Body of pancreas (tissue), 4 donors: Measurements from ENCODE around the gene SASH3. TPM values are rescaled to one million over a fixed set of nuclear protein-coding genes. Genes with fewer than 3 reads are reported as not detected.
A peak's percentile ranks its signal among the peaks of the same experiment; 100 is the strongest.

ENCODE experiments used
- ATAC-seq: fragments of 150-250 bp; one replicate; pipeline ENCODE4 v1.9.1; 2016
- DNase-seq, 4 donors: peaks; one replicate each; pipeline ENCODE4 v3.0.0-alpha.2; 2019
- H3K27ac ChIP-seq, 4 donors: fragments of 200-600 bp; sonication (generic); 1 replicate in 3 of 4; 2 replicates in 1 of 4; pipeline versions ENCODE4 v1.5.1 to v1.6.1; 2016 to 2019; ENCODE audit warnings: mild to moderate bottlenecking in 1 of 4, mixed read lengths in 1 of 4, moderate library complexity in 1 of 4
- H3K27me3 ChIP-seq, 2 donors: fragments of 200-600 bp; sonication (generic); one replicate each; pipeline ENCODE4 v1.6.0; 2016; ENCODE audit warnings: mild to moderate bottlenecking in 1 of 2
- H3K36me3 ChIP-seq, 2 donors: fragments of 200-600 bp; sonication (generic); replicated peaks in 1 of 2; 2 replicates each; pipeline ENCODE4 v1.5.1; 2016; ENCODE audit warnings: low read depth in 2 of 2; ENCODE audit not compliant: insufficient read depth in 1 of 2
- H3K4me1 ChIP-seq: fragments of 200-600 bp; sonication (generic); one replicate; pipeline ENCODE4 v1.6.0; 2016
- H3K4me3 ChIP-seq, 2 donors: fragments of 200-600 bp; sonication (generic); 1 replicate in 1 of 2; 2 replicates in 1 of 2; pipeline ENCODE4 v1.5.1; 2016 to 2019
- H3K9me3 ChIP-seq, 3 donors: fragments of 200-600 bp; sonication (generic); 1 replicate in 2 of 3; 2 replicates in 1 of 3; pipeline ENCODE4 v1.5.1; 2016
- POLR2A ChIP-seq, 3 donors: fragments of 450-650 bp; IDR thresholded peaks; one replicate each; pipeline ENCODE4 v1.6.1; 2016; ENCODE audit warnings: antibody characterized with exemption in 3 of 3, mild to moderate bottlenecking in 2 of 3
- WGBS, 2 donors: methylation state at CpG; one replicate each; pipeline ENCODE4 v1.1.5; 2017; 5-methylcytosine and 5-hydroxymethylcytosine counted together
- intact Hi-C: fragments of 100-400 bp; cut with DNase I; formaldehyde crosslinking; loops from one replicate; pipeline ENCODE4 v1.15.1; 2023
- total RNA-seq, 2 donors: library from RNA; depleted of rRNA; stranded (reverse); fragments of >200 nt; gene quantifications; one replicate each; pipeline ENCODE4 v1.1.0, GENCODE V29; 2016
- TF ChIP-seq, protein P1 (sequence below), 7 experiments: fragments of 450-650 bp in 4 of 7; fragments of 200-600 bp in 3 of 7; sonication (generic) in 3 of 7; IDR thresholded peaks; one replicate each; pipeline ENCODE4 v1.5.1; 2016 to 2019; ENCODE audit warnings: antibody characterized with exemption in 7 of 7

Gene SASH3
- total RNA-seq, 2 donors from 2014 or later, result 3.6 TPM

DNA sequence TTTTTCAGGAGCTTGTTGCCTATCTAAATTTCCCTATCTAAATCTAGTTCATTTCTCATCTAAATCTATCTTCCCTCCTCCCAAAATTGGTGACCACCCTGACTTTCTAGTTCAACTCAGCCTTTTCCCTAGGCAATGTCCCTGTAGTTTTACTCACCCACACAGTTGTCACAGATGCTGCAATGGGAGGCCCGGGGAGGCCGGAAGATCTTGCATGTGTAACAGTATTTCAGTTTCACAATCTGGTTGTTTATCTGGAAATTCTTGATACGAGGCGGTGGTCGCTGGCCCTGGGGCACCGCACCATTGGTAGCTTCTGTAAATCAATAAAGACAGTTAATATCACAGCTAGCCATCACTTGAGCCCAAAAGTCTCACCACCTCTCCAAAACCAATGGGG, 43.8 kb downstream of the SASH3 start:
- H3K27me3 ChIP-seq, result no peaks in the 10 kb centered on the region
- no peak overlapping the region for H3K4me3 ChIP-seq
- 71 to 100% methylated on average over 3 to 5 of the region's 6 CpGs for WGBS, 2 donors
- intact Hi-C loops, result no loop called here
- no peak overlapping the region for H3K27ac ChIP-seq
- H3K4me1 ChIP-seq, result no peaks in the 10 kb centered on the region
- no peak for TF ChIP-seq POLR2A (IDR thresholded peaks at IDR 0.05)
- TF ChIP-seq, protein P1, sequence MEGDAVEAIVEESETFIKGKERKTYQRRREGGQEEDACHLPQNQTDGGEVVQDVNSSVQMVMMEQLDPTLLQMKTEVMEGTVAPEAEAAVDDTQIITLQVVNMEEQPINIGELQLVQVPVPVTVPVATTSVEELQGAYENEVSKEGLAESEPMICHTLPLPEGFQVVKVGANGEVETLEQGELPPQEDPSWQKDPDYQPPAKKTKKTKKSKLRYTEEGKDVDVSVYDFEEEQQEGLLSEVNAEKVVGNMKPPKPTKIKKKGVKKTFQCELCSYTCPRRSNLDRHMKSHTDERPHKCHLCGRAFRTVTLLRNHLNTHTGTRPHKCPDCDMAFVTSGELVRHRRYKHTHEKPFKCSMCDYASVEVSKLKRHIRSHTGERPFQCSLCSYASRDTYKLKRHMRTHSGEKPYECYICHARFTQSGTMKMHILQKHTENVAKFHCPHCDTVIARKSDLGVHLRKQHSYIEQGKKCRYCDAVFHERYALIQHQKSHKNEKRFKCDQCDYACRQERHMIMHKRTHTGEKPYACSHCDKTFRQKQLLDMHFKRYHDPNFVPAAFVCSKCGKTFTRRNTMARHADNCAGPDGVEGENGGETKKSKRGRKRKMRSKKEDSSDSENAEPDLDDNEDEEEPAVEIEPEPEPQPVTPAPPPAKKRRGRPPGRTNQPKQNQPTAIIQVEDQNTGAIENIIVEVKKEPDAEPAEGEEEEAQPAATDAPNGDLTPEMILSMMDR (IDR thresholded peaks at IDR 0.05), result no peak
- no peaks in the 10 kb centered on the region for H3K9me3 ChIP-seq
- DNase-seq (no peak), ATAC-seq (no peak)
- no peaks in the 10 kb centered on the region for H3K36me3 ChIP-seq

- no peak for TF ChIP-seq POLR2A (IDR thresholded peaks at IDR 0.05)
- TF ChIP-seq, protein P1 (IDR thresholded peaks at IDR 0.05), result no peak
- Histone ChIP-seq H3K4me1 (no peaks in the 10 kb centered on the region), H3K9me3 (no peaks in the 10 kb centered on the region), H3K36me3 (no peaks in the 10 kb centered on the region), H3K4me3 (no peak overlapping the region), H3K27ac (no peak overlapping the region), H3K27me3 (no peaks in the 10 kb centered on the region)
- 95 to 100% methylated on average over 4 of the region's 4 CpGs for WGBS, 2 donors
- no peak for ATAC-seq
- DNase-seq, result no peak
- intact Hi-C loops, result no loop called here
Measured at GRCh38 chrX:129824620-129825019, 44.9 kb downstream of the SASH3 start.

DNA sequence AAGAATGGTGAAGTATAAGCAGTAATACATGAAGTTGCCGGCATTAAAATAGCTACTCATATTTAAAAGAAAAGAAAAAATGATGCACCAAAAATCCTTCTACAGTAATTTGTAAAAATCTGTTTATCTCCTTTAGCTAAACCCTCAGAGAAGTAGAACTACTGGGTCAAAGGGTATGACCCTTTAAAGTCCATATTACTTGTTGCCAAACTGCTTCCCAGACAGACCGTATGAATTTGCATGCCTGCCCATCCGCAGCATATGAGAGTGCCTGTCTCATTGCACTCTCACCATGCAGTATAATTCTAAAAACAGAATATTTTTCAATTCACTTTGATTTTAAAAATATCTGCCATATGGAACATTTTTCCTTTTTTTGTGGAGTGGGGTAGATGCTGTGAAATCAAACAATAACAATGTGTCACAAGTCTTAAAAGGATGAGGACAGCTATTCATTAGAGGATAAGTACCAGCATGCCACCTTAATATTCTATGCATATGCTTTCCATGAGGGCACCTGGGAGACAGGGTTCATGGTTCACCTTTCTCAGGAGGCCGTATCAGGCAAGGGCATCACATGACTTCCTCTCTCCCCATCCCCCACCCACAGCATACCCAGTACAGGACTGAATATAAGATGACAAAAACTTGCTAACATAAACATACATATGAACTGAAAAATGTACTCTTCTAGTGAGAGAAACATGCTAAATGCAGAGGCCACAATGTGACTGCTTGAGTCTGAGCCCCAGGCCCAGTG, 46.2 kb downstream of the SASH3 start:
- no peaks in the 10 kb centered on the region for H3K36me3 ChIP-seq

GRCh38 chrX:129830494-129830893, 50.7 kb downstream of the SASH3 start:
- no peak overlapping the region for H3K27ac ChIP-seq
- intact Hi-C loops, result no loop called here
- no peaks in the 10 kb centered on the region for H3K27me3 ChIP-seq
- DNase-seq (no peak), ATAC-seq (no peak)
- no peaks in the 10 kb centered on the region for H3K36me3 ChIP-seq
- 53 to 69% methylated on average over 3 to 4 of the region's 4 CpGs for WGBS, 2 donors
- H3K4me3 ChIP-seq, result no peak overlapping the region
- no peaks in the 10 kb centered on the region for H3K4me1 ChIP-seq
- TF ChIP-seq POLR2A (IDR thresholded peaks at IDR 0.05), result no peak
- TF ChIP-seq, protein P1 (IDR thresholded peaks at IDR 0.05), result no peak
- H3K9me3 ChIP-seq, result no peaks in the 10 kb centered on the region

More for the DNA sequence above, 46.2 kb downstream of the SASH3 start:
- intact Hi-C loops, result no loop called here
- H3K27me3 ChIP-seq, result no peaks in the 10 kb centered on the region
- DNase-seq (peak in 1 of 4 donors; percentile 37), ATAC-seq (no peak)
- no peak for TF ChIP-seq POLR2A (IDR thresholded peaks at IDR 0.05)
- TF ChIP-seq, protein P1 (IDR thresholded peaks at IDR 0.05), result no peak
- H3K4me1 ChIP-seq, result no peaks in the 10 kb centered on the region
- no peak overlapping the region for H3K27ac ChIP-seq
- WGBS, 2 donors, result 64 to 73% methylated on average over 4 of the region's 4 CpGs
- no peak overlapping the region for H3K4me3 ChIP-seq
- H3K9me3 ChIP-seq, result no peaks in the 10 kb centered on the region
